Measurements from ENCODE around the gene ARHGEF17.
A peak's percentile ranks its signal among the peaks of the same experiment; 100 is the strongest.

ARHGEF17 gene

GRCh38 chr11:73335204-73335923 lies 27.3 kb downstream of the ARHGEF17 start:
- peak; percentile 80 for DNase-seq

GRCh38 chr11:73337846-73338245 lies 29.8 kb downstream of the ARHGEF17 start:
- no peak for DNase-seq

- no peak for DNase-seq
These were observed 30.2 kb downstream of the ARHGEF17 start for GRCh38 chr11:73338279-73338678.

- no peak for DNase-seq
These were observed 32.1 kb downstream of the ARHGEF17 start for GRCh38 chr11:73340164-73340563.

- DNase-seq = no peak
These were observed 34.6 kb downstream of the ARHGEF17 start for GRCh38 chr11:73342633-73343032.

GRCh38 chr11:73343076-73343873 lies 35.2 kb downstream of the ARHGEF17 start:
- no peak for DNase-seq

- no peak for DNase-seq
These were observed 36.1 kb downstream of the ARHGEF17 start for GRCh38 chr11:73344191-73344607.

GRCh38 chr11:73345481-73346160 lies 37.5 kb downstream of the ARHGEF17 start:
- DNase-seq = no peak

- no peak for DNase-seq
These were observed 38.3 kb downstream of the ARHGEF17 start for GRCh38 chr11:73346186-73346935.

- DNase-seq = no peak
These were observed 39.0 kb downstream of the ARHGEF17 start for GRCh38 chr11:73347067-73347466.

GRCh38 chr11:73348838-73349237 lies 40.8 kb downstream of the ARHGEF17 start:
- no peak for DNase-seq

GRCh38 chr11:73349633-73350032 lies 41.6 kb downstream of the ARHGEF17 start:
- no peak for DNase-seq

GRCh38 chr11:73350908-73351636 lies 43.0 kb downstream of the ARHGEF17 start:
- peak; percentile 62 for DNase-seq

GRCh38 chr11:73353422-73353821 lies 45.3 kb downstream of the ARHGEF17 start:
- DNase-seq = no peak

GRCh38 chr11:73355109-73355508 lies 47.0 kb downstream of the ARHGEF17 start:
- no peak for DNase-seq

GRCh38 chr11:73356979-73357860 lies 49.1 kb downstream of the ARHGEF17 start:
- no peak for DNase-seq

GRCh38 chr11:73358071-73358470 lies 50.0 kb downstream of the ARHGEF17 start:
- no peak for DNase-seq

GRCh38 chr11:73359341-73359740 lies 51.3 kb downstream of the ARHGEF17 start:
- DNase-seq = no peak

GRCh38 chr11:73359930-73360742 lies 52.1 kb downstream of the ARHGEF17 start:
- peak; percentile 26 for DNase-seq

- DNase-seq = no peak
These were observed 52.8 kb downstream of the ARHGEF17 start for GRCh38 chr11:73360743-73361369.
